GM10266 (cell line): Measurements from ENCODE around the gene RPA3.
"Not testable (repeated sequence)": the region's sequence is repeated elsewhere in the genome, so short reads cannot be mapped to it uniquely, and the experiment has no call there.

Source experiments
- DNase-seq: peaks from one replicate; pipeline ENCODE4 v3.0.0; 2012; ENCODE audit errors: extremely low spot score
- CTCF ChIP-seq: IDR thresholded peaks from 2 replicates; pipeline ENCODE4 v1.5.1; 2012; ENCODE audit warnings: mild to moderate bottlenecking, low read depth; ENCODE audit not compliant: control insufficient read depth, insufficient read depth; ENCODE audit errors: missing control alignments

The RPA3 gene

GRCh38 chr7:7682861-7683260 lies 35.5 kb downstream of the RPA3 start:
- no peak for TF ChIP-seq CTCF
- DNase-seq: no peak

- no peak for TF ChIP-seq CTCF
- no peak for DNase-seq
These were observed 36.5 kb downstream of the RPA3 start for GRCh38 chr7:7681936-7682329.

GRCh38 chr7:7681191-7681935 lies 37.0 kb downstream of the RPA3 start:
- TF ChIP-seq CTCF: peak; percentile 47
- DNase-seq: peak; percentile 13

- DNase-seq: not testable (repeated sequence)
These were observed 38.8 kb downstream of the RPA3 start for GRCh38 chr7:7679640-7680039.

- no peak for DNase-seq
- no peak for TF ChIP-seq CTCF
These were observed 42.7 kb downstream of the RPA3 start for GRCh38 chr7:7675686-7676085.

- DNase-seq: no peak
- no peak for TF ChIP-seq CTCF
These were observed 45.2 kb downstream of the RPA3 start for GRCh38 chr7:7673240-7673550.

GRCh38 chr7:7672545-7673239 lies 45.7 kb downstream of the RPA3 start:
- DNase-seq: no peak
- TF ChIP-seq CTCF: no peak

GRCh38 chr7:7671361-7671760 lies 47.0 kb downstream of the RPA3 start:
- no peak for TF ChIP-seq CTCF

More at GRCh38 chr7:7671361-7671760, 47.0 kb downstream of the RPA3 start:
- DNase-seq: no peak
